Loucy (cell line): Measurements from ENCODE around the gene CLMN.

Experiments used
- H2AFZ ChIP-seq: fragments of 200-600 bp; sonication (generic); 2 replicates; pipeline ENCODE4 v1.6.0; 2016; ENCODE audit warnings: antibody characterized with exemption, mild to moderate bottlenecking, low read length, moderate library complexity
- H3F3A ChIP-seq: fragments of 200-600 bp; 2 replicates; pipeline ENCODE4 v1.6.0; 2016; ENCODE audit warnings: antibody characterized with exemption, low read depth, mild to moderate bottlenecking
- H3K27me3 ChIP-seq: fragments of 200-600 bp; sonication (generic); 2 replicates; pipeline ENCODE4 v1.6.1; 2014; ENCODE audit warnings: low read length, mild to moderate bottlenecking; ENCODE audit not compliant: insufficient read depth, poor library complexity, severe bottlenecking
- H3K36me3 ChIP-seq: fragments of 200-600 bp; sonication (generic); 2 replicates; pipeline ENCODE4 v1.6.1; 2016; ENCODE audit warnings: low read length; ENCODE audit not compliant: insufficient read depth
- H3K4me1 ChIP-seq: fragments of 200-600 bp; sonication (generic); 2 replicates; pipeline ENCODE4 v1.5.1; 2014; ENCODE audit warnings: low read length, mild to moderate bottlenecking; ENCODE audit not compliant: insufficient read depth, poor library complexity, severe bottlenecking
- H3K4me2 ChIP-seq: fragments of 200-600 bp; sonication (generic); 2 replicates; pipeline ENCODE4 v1.6.0; 2014; ENCODE audit warnings: antibody characterized with exemption, low read length, low read depth, mild to moderate bottlenecking; ENCODE audit not compliant: poor library complexity, severe bottlenecking
- H3K4me3 ChIP-seq: fragments of 200-600 bp; sonication (generic); 2 replicates; pipeline ENCODE4 v1.5.1; 2014; ENCODE audit warnings: low read length, mild to moderate bottlenecking, mixed read lengths; ENCODE audit not compliant: poor library complexity, severe bottlenecking
- H3K79me2 ChIP-seq: fragments of 200-600 bp; sonication (generic); 2 replicates; pipeline ENCODE4 v1.6.1; 2014; ENCODE audit warnings: low read length; ENCODE audit not compliant: insufficient read depth
- H3K9ac ChIP-seq: fragments of 200-600 bp; sonication (generic); 2 replicates; pipeline ENCODE4 v1.6.0; 2014; ENCODE audit warnings: mild to moderate bottlenecking, low read depth, low read length, moderate library complexity; ENCODE audit not compliant: poor library complexity, severe bottlenecking
- H3K9me2 ChIP-seq: fragments of 200-600 bp; sonication (generic); replicated peaks from 2 replicates; pipeline ENCODE4 v1.6.1; 2016; ENCODE audit warnings: low read depth, low read length, mixed read lengths
- H3K9me3 ChIP-seq: fragments of 200-600 bp; sonication (generic); 2 replicates; pipeline ENCODE4 v1.6.1; 2014; ENCODE audit warnings: mild to moderate bottlenecking, antibody characterized with exemption, low read length, low read depth; ENCODE audit not compliant: insufficient read depth
- H4K20me1 ChIP-seq: fragments of 200-600 bp; sonication (generic); 2 replicates; pipeline ENCODE4 v1.6.0; 2014; ENCODE audit warnings: antibody characterized with exemption, low read length, mild to moderate bottlenecking; ENCODE audit not compliant: insufficient read depth, poor library complexity, severe bottlenecking
- EZH2phosphoT487 ChIP-seq: fragments of 200-600 bp; IDR thresholded peaks from 2 replicates; pipeline ENCODE4 v1.6.1; 2018; ENCODE audit warnings: antibody characterized with exemption, mild to moderate bottlenecking, moderate library complexity, borderline replicate concordance
- TF ChIP-seq, protein P1 (sequence below): fragments of 200-600 bp; sonication (generic); conservative IDR thresholded peaks from 2 replicates; pipeline ENCODE4 v1.5.1; 2014; ENCODE audit warnings: mild to moderate bottlenecking, antibody characterized with exemption, low read length

CLMN gene

DNA sequence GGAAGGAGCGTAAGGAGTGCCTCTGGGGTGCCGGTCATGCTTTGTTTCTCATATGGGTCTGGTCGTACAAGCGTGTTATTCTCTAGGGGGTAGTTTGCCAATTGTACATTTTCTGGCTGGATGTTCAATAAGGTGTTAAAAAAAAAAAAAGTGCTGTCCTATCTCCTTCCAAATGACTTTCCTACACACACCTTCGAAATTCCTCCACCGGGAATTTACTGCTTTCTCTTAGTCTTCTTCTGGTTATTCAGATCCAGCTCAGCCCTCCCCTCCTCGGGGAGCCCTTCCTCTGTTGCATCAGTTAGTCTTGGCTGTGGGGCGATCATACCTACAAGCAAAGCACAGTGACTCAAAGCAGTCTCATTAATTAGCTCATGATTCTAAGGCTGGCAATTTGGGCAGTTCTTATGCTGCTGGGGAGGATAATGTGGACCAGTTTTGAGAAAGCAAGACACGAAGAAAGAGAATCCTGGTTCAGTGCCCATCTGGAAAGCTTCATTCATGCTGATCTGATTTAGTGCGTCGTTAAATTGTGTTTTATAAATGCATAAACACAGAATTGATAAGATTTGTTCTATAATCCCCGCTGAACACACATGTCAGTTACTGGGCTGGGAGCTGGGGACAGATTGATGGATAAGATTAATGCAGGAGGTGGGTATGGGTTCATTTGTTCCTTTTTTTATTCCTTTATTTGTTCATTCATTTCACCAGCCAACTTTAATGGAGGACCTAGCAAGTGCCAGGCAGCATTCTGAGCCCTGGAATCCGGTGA is 9.2 kb upstream of the CLMN start:
- no peaks in the 10 kb centered on the region for H3K9me2 ChIP-seq
- no peaks in the 10 kb centered on the region for H3K9me3 ChIP-seq
- no peaks in the 10 kb centered on the region for H3K27me3 ChIP-seq
- H3K4me2 ChIP-seq: no peak overlapping the region
- no peak overlapping the region for H2AFZ ChIP-seq
- H3K4me1 ChIP-seq: no peaks in the 10 kb centered on the region
- no peaks in the 10 kb centered on the region for H3K36me3 ChIP-seq
- no peaks in the 10 kb centered on the region for H4K20me1 ChIP-seq
- no peak overlapping the region for H3K4me3 ChIP-seq
- H3K9ac ChIP-seq: no peak overlapping the region
- no peaks in the 10 kb centered on the region for H3F3A ChIP-seq
- TF ChIP-seq, protein P1, sequence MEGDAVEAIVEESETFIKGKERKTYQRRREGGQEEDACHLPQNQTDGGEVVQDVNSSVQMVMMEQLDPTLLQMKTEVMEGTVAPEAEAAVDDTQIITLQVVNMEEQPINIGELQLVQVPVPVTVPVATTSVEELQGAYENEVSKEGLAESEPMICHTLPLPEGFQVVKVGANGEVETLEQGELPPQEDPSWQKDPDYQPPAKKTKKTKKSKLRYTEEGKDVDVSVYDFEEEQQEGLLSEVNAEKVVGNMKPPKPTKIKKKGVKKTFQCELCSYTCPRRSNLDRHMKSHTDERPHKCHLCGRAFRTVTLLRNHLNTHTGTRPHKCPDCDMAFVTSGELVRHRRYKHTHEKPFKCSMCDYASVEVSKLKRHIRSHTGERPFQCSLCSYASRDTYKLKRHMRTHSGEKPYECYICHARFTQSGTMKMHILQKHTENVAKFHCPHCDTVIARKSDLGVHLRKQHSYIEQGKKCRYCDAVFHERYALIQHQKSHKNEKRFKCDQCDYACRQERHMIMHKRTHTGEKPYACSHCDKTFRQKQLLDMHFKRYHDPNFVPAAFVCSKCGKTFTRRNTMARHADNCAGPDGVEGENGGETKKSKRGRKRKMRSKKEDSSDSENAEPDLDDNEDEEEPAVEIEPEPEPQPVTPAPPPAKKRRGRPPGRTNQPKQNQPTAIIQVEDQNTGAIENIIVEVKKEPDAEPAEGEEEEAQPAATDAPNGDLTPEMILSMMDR: no peak
- TF ChIP-seq EZH2phosphoT487: no peak
- no peaks in the 10 kb centered on the region for H3K79me2 ChIP-seq

DNA sequence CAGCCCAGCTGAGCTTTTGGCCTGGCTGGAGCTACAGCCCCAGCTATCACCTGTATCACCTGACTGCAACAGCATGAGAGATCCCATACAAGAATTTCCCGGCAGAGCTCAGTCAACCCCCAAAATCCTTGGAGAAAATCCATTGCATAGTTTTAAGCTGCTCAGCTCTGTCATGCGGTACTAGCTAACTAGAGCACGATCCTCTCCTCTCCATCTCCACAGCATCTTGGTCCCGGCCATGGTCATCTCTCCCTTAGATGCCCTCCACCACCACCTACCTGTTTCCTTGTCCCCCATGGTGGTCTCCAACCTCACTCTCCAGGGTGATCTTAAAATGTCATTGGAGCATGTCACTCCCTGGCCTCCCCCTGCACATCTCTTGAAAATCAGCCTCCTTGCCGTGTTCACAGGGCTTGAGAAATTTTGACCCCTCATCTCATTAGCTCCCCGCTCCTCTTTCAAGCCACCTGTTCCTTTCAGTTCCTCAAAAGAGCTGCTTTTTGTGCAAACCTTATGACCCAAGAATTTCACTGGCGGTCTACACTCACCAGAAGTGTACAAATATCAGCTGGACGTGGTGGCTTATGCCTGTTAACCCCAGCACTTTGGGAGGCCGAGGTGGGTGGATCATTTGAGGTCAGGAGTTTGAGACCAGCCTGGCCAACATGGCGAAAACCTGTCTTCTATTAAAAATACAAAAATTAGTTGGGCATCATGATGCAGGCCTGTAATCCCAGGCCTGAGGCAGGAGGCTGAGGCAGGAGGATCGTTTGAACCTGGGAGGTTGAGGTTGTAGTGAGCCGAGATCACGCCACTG is 8.1 kb upstream of the CLMN start:
- Histone ChIP-seq H3K9ac (no peak overlapping the region), H2AFZ (no peak overlapping the region), H3K27me3 (no peaks in the 10 kb centered on the region), H3K4me2 (no peak overlapping the region), H3K4me3 (no peak overlapping the region), H3K36me3 (no peaks in the 10 kb centered on the region), H3K79me2 (no peaks in the 10 kb centered on the region), H3K9me2 (no peaks in the 10 kb centered on the region), H3F3A (no peaks in the 10 kb centered on the region), H4K20me1 (no peaks in the 10 kb centered on the region), H3K9me3 (no peaks in the 10 kb centered on the region), H3K4me1 (no peaks in the 10 kb centered on the region)
- no peak for TF ChIP-seq EZH2phosphoT487
- TF ChIP-seq, protein P1: no peak

DNA sequence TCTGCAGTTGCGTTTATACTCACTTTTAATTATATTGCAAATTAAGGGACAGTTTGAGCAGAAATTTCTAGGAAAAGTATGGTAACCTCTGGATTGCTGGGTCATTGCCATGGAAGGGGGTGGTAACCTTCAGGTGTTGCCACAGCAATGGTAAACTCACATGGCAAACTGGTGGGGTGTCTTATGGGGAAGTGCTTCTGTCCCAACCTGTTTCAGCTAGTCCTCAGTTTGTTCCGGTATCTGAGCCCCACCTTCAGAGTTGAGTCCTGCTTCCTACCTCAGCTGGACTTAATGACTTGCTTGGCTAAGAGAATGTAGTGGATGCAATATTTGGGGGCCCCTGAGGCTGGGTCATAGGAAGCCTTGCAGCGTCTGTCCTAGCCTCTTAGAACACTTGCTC is 7.3 kb upstream of the CLMN start:
- H3K9me2 ChIP-seq: no peaks in the 10 kb centered on the region
- no peaks in the 10 kb centered on the region for H3K4me1 ChIP-seq
- no peaks in the 10 kb centered on the region for H3F3A ChIP-seq
- no peak overlapping the region for H3K4me2 ChIP-seq
- H2AFZ ChIP-seq: no peak overlapping the region
- no peak overlapping the region for H3K9ac ChIP-seq
- H3K4me3 ChIP-seq: no peak overlapping the region
- TF ChIP-seq, protein P1: no peak
- no peak for TF ChIP-seq EZH2phosphoT487
- no peaks in the 10 kb centered on the region for H4K20me1 ChIP-seq
- H3K9me3 ChIP-seq: no peaks in the 10 kb centered on the region
- no peaks in the 10 kb centered on the region for H3K79me2 ChIP-seq
- H3K36me3 ChIP-seq: no peaks in the 10 kb centered on the region
- H3K27me3 ChIP-seq: no peaks in the 10 kb centered on the region
